ENCODE data around the gene LMO1. TPM values are rescaled to one million over a fixed set of nuclear protein-coding genes. Genes with fewer than 3 reads are reported as not detected.

LMO1 gene
- total RNA-seq, 2 experiments from 2014 or later = not detected

GRCh38 chr11:8217136-8217535, 46.5 kb downstream of the LMO1 start:
- no peak for DNase-seq
- Mint-ChIP-seq H3K4me1 (ENCODE audit: low read depth) (no peaks in the 10 kb centered on the region), H3K9me3 (no peaks in the 10 kb centered on the region), H3K27ac (no peak overlapping the region), H3K36me3 (ENCODE audit: low read depth) (no peaks in the 10 kb centered on the region), H3K4me3 (no peak overlapping the region), H3K27me3 (ENCODE audit: low read depth) (peaks cover 2% of the 10 kb centered on the region)
- CTCF ChIA-PET = interaction anchor here (2.5 kb wide), 1 partner anchor 47 kb away, joined by 9 read pairs; the partner anchor contains the start of gene LMO1
- intact Hi-C loops (cut with micrococcal nuclease) = no loop called here

DNA sequence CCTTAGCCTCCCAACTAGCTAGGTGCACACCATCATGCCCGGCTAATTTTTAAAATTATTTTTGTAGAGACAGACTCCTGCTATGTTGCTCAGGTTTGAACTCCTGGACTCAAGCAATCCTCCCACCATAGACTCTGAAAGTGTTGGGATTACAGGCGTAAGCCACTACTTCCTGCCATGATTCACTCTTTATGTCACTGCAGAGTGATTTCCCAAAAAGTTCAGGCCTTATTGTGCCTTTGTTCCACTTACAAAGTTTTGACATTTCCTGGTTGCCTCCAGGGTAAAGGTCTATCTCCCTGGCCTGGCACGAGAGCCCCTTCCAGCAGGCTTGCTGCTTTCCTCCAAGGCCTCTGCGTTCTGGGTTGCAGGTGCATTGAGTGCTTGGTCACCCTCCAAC, 50.3 kb downstream of the LMO1 start:
- DNase-seq = no peak
- H3K4me3 Mint-ChIP-seq = no peak overlapping the region
- peaks cover 6% of the 10 kb centered on the region for H3K27me3 Mint-ChIP-seq (ENCODE audit: low read depth)
- H3K9me3 Mint-ChIP-seq = no peaks in the 10 kb centered on the region
- no peaks in the 10 kb centered on the region for H3K4me1 Mint-ChIP-seq (ENCODE audit: low read depth)
- CTCF ChIA-PET = no interaction called here
- H3K36me3 Mint-ChIP-seq (ENCODE audit: low read depth) = no peaks in the 10 kb centered on the region
- H3K27ac Mint-ChIP-seq = no peak overlapping the region
- intact Hi-C loops (cut with micrococcal nuclease) = no loop called here

DNA sequence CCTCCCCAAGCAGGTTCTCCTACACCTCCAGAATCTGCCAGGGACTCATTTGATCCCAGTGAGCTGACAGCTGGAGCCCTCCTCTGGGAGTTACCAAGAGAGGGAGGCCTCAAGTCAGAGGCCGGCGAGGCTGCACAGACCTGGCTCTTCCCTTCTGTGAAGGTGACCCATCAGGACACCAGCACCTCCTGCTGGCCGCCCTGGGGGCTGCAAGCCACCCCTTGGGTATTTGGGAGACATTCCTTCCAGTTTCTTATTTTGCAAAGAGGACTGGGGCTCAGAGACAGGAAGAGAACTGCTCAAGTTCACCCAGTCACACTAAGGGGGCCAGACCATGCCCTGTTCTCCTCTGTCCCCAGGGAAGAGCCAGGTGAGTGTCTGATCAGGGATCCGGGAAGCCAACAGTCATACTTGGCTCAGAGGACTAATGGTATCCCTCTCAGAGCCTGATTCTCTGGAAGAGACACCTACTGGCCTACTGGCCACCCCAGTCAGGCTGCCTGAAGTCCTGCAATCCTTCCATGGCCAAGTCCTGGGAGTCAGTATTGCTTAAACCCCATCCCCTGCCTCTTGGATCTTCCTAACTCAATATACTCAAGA, 54.4 kb downstream of the LMO1 start:
- no peak overlapping the region for H3K4me3 Mint-ChIP-seq
- H3K9me3 Mint-ChIP-seq = no peaks in the 10 kb centered on the region
- no peaks in the 10 kb centered on the region for H3K36me3 Mint-ChIP-seq (ENCODE audit: low read depth)
- intact Hi-C loops (cut with micrococcal nuclease) = no loop called here
- CTCF ChIA-PET = interaction anchor here (1.7 kb wide), 1 partner anchor 16 kb away, joined by 5 read pairs; no protein-coding TSS in a partner anchor
- peak; percentile 37 for DNase-seq
- H3K27ac Mint-ChIP-seq = no peak overlapping the region
- H3K27me3 Mint-ChIP-seq (ENCODE audit: low read depth) = peaks cover 27% of the 10 kb centered on the region
- peaks cover 5% of the 10 kb centered on the region for H3K4me1 Mint-ChIP-seq (ENCODE audit: low read depth)

- CTCF ChIA-PET = interaction anchor here (0.6 to 1.1 kb wide), 5 partner anchors 14 to 723 kb away, joined by 3 read pairs; no protein-coding TSS in a partner anchor
- Mint-ChIP-seq H3K4me3 (no peak overlapping the region), H3K4me1 (ENCODE audit: low read depth) (peaks cover 5% of the 10 kb centered on the region), H3K36me3 (ENCODE audit: low read depth) (no peaks in the 10 kb centered on the region), H3K27me3 (ENCODE audit: low read depth) (peaks cover 27% of the 10 kb centered on the region), H3K9me3 (no peaks in the 10 kb centered on the region), H3K27ac (no peak overlapping the region)
- intact Hi-C loops (cut with micrococcal nuclease) = no loop called here
- DNase-seq = no peak
Measured at GRCh38 chr11:8207080-8208000, 56.3 kb downstream of the LMO1 start.

- intact Hi-C loops (cut with micrococcal nuclease) = no loop called here
- Mint-ChIP-seq H3K9me3 (no peaks in the 10 kb centered on the region), H3K27ac (no peak overlapping the region), H3K27me3 (ENCODE audit: low read depth) (peaks cover 27% of the 10 kb centered on the region), H3K4me3 (no peak overlapping the region), H3K36me3 (ENCODE audit: low read depth) (no peaks in the 10 kb centered on the region), H3K4me1 (ENCODE audit: low read depth) (peaks cover 5% of the 10 kb centered on the region)
- CTCF ChIA-PET = interaction anchor here (0.6 to 1.1 kb wide), 3 partner anchors 13 to 724 kb away, joined by 3 read pairs; no protein-coding TSS in a partner anchor
- DNase-seq = no peak
Measured at GRCh38 chr11:8206251-8207079, 57.2 kb downstream of the LMO1 start.

DNA sequence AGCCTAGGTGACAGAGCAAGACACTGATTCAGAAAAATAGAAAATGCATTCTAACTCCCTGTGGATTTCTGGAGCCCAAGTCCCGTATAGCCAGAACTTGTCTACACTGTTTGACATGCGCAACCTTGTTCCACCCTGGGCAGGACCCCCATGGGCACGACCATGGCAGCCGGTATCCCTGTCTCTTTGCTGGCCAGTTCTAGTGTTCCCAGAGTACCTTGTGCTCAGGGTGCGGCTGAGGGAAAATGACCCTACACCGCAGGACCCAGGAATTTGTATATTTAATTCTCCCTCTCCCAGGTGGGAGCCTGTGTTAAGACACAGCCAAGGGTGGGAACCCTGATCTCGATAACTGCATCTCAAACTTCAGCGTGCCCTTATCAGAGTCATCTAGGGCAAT, 58.1 kb downstream of the LMO1 start:
- Mint-ChIP-seq H3K27me3 (ENCODE audit: low read depth) (peaks cover 27% of the 10 kb centered on the region), H3K4me3 (no peak overlapping the region), H3K9me3 (no peaks in the 10 kb centered on the region), H3K4me1 (ENCODE audit: low read depth) (peaks cover 5% of the 10 kb centered on the region), H3K27ac (no peak overlapping the region), H3K36me3 (ENCODE audit: low read depth) (no peaks in the 10 kb centered on the region)
- DNase-seq = no peak
- intact Hi-C loops (cut with micrococcal nuclease) = no loop called here
- CTCF ChIA-PET = no interaction called here

DNA sequence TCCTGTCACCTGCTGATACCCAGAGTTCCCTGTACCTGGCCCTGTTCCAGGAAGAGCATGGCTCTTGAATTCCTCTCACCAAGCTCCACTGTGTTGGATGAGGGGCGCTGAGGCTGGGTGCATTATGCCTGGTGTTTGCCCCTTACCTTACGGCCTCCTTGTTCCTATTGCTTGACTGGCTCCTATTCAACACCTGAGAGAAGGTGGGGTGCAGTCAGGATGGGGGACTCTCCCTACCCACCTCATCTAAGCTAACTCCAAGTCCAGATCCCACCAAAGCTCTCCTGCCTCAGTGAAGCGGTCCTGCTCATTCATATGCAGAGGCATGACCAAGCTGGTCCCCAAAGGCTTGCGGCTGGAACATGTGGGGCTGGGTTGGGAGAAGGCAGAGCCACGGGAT, 59.1 kb downstream of the LMO1 start:
- Mint-ChIP-seq H3K4me3 (no peak overlapping the region), H3K27ac (peak overlapping the region; percentile 39), H3K36me3 (ENCODE audit: low read depth) (no peaks in the 10 kb centered on the region), H3K27me3 (ENCODE audit: low read depth) (peaks cover 29% of the 10 kb centered on the region), H3K4me1 (ENCODE audit: low read depth) (peaks cover 5% of the 10 kb centered on the region), H3K9me3 (no peaks in the 10 kb centered on the region)
- intact Hi-C loops (cut with micrococcal nuclease) = no loop called here
- DNase-seq = no peak
- CTCF ChIA-PET = interaction anchor here (1.6 to 4.0 kb wide), 2 partner anchors 11 to 14 kb away, joined by 3 to 16 read pairs; no protein-coding TSS in a partner anchor

DNA sequence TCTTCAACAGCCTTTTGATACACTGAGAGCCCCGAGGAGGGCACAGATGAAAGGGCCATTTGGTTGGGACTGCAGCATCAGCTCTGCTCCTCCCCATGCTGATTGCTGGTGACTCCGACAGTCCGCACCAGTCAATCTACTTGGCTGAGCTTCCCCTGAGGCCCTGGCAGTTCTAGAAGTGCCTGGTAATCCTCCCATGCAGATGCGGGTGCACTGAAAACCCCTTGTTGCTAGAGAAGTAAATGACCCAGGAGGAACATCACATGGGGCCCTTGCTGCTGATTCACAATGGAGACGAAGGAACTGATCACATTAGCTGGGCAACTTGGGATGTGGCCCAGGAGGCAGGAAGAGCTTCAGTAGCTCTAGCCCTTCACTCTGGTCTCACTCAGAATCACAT, 59.7 kb downstream of the LMO1 start:
- CTCF ChIA-PET = interaction anchor here (1.6 to 4.0 kb wide), 2 partner anchors 11 to 14 kb away, joined by 3 to 16 read pairs; no protein-coding TSS in a partner anchor
- Mint-ChIP-seq H3K27me3 (ENCODE audit: low read depth) (peaks cover 28% of the 10 kb centered on the region), H3K4me1 (ENCODE audit: low read depth) (peaks cover 5% of the 10 kb centered on the region), H3K27ac (no peak overlapping the region), H3K9me3 (no peaks in the 10 kb centered on the region), H3K36me3 (ENCODE audit: low read depth) (no peaks in the 10 kb centered on the region), H3K4me3 (no peak overlapping the region)
- DNase-seq = no peak
- intact Hi-C loops (cut with micrococcal nuclease) = no loop called here

GRCh38 chr11:8203414-8203715, 60.3 kb downstream of the LMO1 start:
- Mint-ChIP-seq H3K27me3 (ENCODE audit: low read depth) (peaks cover 33% of the 10 kb centered on the region), H3K9me3 (no peaks in the 10 kb centered on the region)
- CTCF ChIA-PET = interaction anchor here (1.6 to 4.0 kb wide), 2 partner anchors 10 to 13 kb away, joined by 3 to 16 read pairs; no protein-coding TSS in a partner anchor

DNA sequence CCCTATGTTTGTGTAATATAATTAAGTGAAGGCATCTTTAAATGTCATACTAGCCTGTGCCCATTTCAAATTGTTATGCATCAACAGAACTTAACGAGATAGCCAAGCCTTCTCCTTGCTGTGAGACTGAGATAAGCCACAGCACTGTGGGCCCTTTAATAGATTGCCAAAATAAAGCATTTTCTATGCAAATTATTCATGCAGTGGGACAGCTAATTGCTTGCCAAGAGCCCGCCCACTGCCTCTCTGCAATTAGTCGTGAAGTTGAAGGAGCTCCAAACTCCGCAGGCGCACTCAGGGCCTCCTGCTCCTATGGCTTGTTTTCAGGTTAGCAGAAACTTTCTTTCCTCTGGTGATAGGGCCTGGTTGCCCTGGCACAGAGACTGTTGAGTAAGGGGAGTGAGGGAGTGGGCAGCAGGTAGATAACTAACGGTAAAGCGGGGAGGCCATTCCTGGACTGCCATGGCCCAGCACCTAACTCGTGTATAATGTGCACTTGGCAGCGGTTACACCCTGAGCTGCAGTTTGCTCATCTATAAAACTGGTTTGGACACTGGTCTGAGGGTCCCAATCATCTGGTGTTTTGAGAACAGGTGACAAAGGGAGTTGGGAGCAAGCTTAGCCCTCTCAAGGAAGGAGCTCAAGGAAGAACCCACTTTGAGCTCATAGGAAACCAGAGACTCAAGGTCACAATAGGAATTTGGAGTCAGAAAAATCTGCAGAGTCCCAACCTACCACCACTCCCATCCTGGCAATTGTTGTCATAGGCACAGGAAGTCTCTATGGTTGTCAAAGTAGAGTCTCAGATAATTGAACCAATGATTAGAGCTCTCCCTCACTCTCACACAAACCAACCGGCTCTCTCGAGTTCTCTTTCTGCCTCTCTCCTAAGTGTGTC, 60.9 kb downstream of the LMO1 start:
- no peak overlapping the region for H3K4me3 Mint-ChIP-seq
- CTCF ChIA-PET = interaction anchor here (4.0 kb wide), 1 partner anchor 9 kb away, joined by 16 read pairs; no protein-coding TSS in a partner anchor
- H3K4me1 Mint-ChIP-seq (ENCODE audit: low read depth) = peaks cover 5% of the 10 kb centered on the region
- H3K27ac Mint-ChIP-seq = no peak overlapping the region
- no peaks in the 10 kb centered on the region for H3K9me3 Mint-ChIP-seq
- H3K36me3 Mint-ChIP-seq (ENCODE audit: low read depth) = no peaks in the 10 kb centered on the region
- intact Hi-C loops (cut with micrococcal nuclease) = no loop called here
- peaks cover 28% of the 10 kb centered on the region for H3K27me3 Mint-ChIP-seq (ENCODE audit: low read depth)
- no peak for DNase-seq

More at GRCh38 chr11:8203414-8203715, 60.3 kb downstream of the LMO1 start:
- intact Hi-C loops (cut with micrococcal nuclease) = no loop called here
- no peak overlapping the region for H3K4me3 Mint-ChIP-seq
- H3K36me3 Mint-ChIP-seq (ENCODE audit: low read depth) = no peaks in the 10 kb centered on the region
- H3K27ac Mint-ChIP-seq = no peak overlapping the region
- peaks cover 5% of the 10 kb centered on the region for H3K4me1 Mint-ChIP-seq (ENCODE audit: low read depth)
- no peak for DNase-seq

DNA sequence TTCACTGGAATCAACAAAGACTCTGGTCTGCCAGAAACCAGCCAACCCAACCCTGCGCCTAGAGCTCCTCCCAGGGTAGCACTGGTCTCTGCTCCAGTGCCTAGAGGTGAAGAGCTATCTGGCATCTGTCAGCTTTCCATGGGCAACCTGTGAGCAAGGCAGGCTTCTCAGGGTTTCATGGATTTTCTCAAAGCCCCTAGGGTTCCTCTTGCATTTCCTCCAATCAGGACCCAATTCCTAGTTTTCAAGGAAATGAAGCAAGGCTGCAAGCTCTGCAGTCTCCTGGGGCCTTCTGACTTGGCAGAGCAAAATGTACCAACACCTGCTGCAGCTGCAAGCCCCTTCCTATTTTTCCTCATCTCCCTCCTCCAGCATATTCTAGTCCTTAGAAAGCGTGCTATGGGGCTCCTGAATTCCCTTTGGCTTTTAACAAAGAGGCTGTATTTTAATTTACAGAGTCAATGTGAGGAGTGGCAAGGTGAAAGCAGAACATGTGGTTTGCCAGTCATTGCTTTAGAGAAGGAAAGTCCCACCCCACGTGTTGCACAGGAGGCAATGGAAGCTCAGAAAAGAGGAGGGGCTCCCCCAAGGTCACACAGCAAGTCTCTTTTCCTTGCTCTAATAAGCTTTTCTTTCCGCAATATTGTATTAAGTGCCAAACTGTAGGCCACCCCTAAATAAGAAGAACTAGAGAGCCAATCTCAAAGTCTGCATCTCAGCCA, 61.9 kb downstream of the LMO1 start:
- H3K4me1 Mint-ChIP-seq (ENCODE audit: low read depth) = peaks cover 3% of the 10 kb centered on the region
- intact Hi-C loops (cut with micrococcal nuclease) = no loop called here
- no peak overlapping the region for H3K4me3 Mint-ChIP-seq
- H3K27ac Mint-ChIP-seq = no peak overlapping the region
- no peak for DNase-seq
- H3K27me3 Mint-ChIP-seq (ENCODE audit: low read depth) = peaks cover 31% of the 10 kb centered on the region
- CTCF ChIA-PET = interaction anchor here (4.0 kb wide), 1 partner anchor 8 kb away, joined by 16 read pairs; no protein-coding TSS in a partner anchor
- no peaks in the 10 kb centered on the region for H3K9me3 Mint-ChIP-seq
- H3K36me3 Mint-ChIP-seq (ENCODE audit: low read depth) = no peaks in the 10 kb centered on the region

Measured in activated naive CD4-positive, alpha-beta T cell treated with anti-CD3 and anti-CD28 coated beads for 36 hours (primary cell).